Astrocyte (in vitro differentiated cells and primary cell): ENCODE measurements around the gene SRGAP1. TPM values are rescaled to one million over a fixed set of nuclear protein-coding genes. Genes with fewer than 3 reads are reported as not detected.

ENCODE experiments used
- DNase-seq: peaks from one replicate; pipeline ENCODE4 v3.0.0-alpha.2; 2010; ENCODE audit warnings: low read depth
- FAIRE-seq: peaks from 2 replicates; lab custom pipeline; 2011; peaks lifted over from hg19 to GRCh38; lab: Jason Lieb, UNC
- H2AFZ ChIP-seq: 2 replicates; pipeline ENCODE4 v1.6.0; 2012; ENCODE audit warnings: low read depth, low read length, inconsistent platforms
- H3K27ac ChIP-seq: 2 replicates; pipeline ENCODE4 v1.5.1; 2011; ENCODE audit warnings: low read depth, low read length, inconsistent platforms
- H3K27me3 ChIP-seq: 2 replicates; pipeline ENCODE4 v1.6.0; 2011; ENCODE audit warnings: low read length, inconsistent platforms; ENCODE audit not compliant: insufficient read depth
- H3K36me3 ChIP-seq: 2 replicates; pipeline ENCODE4 v1.5.1; 2011; ENCODE audit warnings: low read length, inconsistent platforms; ENCODE audit not compliant: insufficient read depth
- H3K4me1 ChIP-seq: 2 replicates; pipeline ENCODE4 v1.5.1; 2011; ENCODE audit warnings: low read length, inconsistent platforms; ENCODE audit not compliant: insufficient read depth
- H3K4me2 ChIP-seq: 2 replicates; pipeline ENCODE4 v1.6.0; 2012; ENCODE audit warnings: low read length, inconsistent platforms
- H3K4me3 ChIP-seq: 2 replicates; pipeline ENCODE4 v1.5.1; 2011; ENCODE audit warnings: low read depth, mild to moderate bottlenecking, low read length, inconsistent platforms; ENCODE audit not compliant: insufficient read depth
- H3K79me2 ChIP-seq: 2 replicates; pipeline ENCODE4 v1.6.0; 2012; ENCODE audit warnings: mild to moderate bottlenecking, low read length, inconsistent platforms; ENCODE audit not compliant: insufficient read depth
- H3K9ac ChIP-seq: 2 replicates; pipeline ENCODE4 v1.6.0; 2012; ENCODE audit warnings: mild to moderate bottlenecking, low read length, inconsistent platforms
- H3K9me3 ChIP-seq: 2 replicates; pipeline ENCODE4 v1.5.1; 2012; ENCODE audit warnings: low read depth, mild to moderate bottlenecking, low read length, inconsistent platforms; ENCODE audit not compliant: insufficient read depth
- H4K20me1 ChIP-seq: 2 replicates; pipeline ENCODE4 v1.6.0; 2012; ENCODE audit warnings: low read length, inconsistent platforms; ENCODE audit not compliant: insufficient read depth
- H3K27ac Mint-ChIP-seq: one replicate; pipeline ENCODE4 v1.8.0; 2021; ENCODE audit warnings: mild to moderate bottlenecking, mixed read lengths; ENCODE audit not compliant: unreplicated experiment
- H3K27me3 Mint-ChIP-seq: one replicate; pipeline ENCODE4 v1.8.0; 2021; ENCODE audit warnings: low read depth, mixed read lengths; ENCODE audit not compliant: unreplicated experiment
- H3K36me3 Mint-ChIP-seq: one replicate; pipeline ENCODE4 v1.8.0; 2021; ENCODE audit warnings: low read depth, mixed read lengths; ENCODE audit not compliant: unreplicated experiment
- H3K4me1 Mint-ChIP-seq: one replicate; pipeline ENCODE4 v1.8.0; 2021; ENCODE audit warnings: low read depth, mixed read lengths; ENCODE audit not compliant: unreplicated experiment
- H3K4me3 Mint-ChIP-seq: one replicate; pipeline ENCODE4 v1.8.0; 2021; ENCODE audit warnings: mild to moderate bottlenecking, moderate library complexity, mixed read lengths; ENCODE audit not compliant: unreplicated experiment
- H3K9me3 Mint-ChIP-seq: one replicate; pipeline ENCODE4 v1.8.0; 2021; ENCODE audit warnings: mild to moderate bottlenecking, mixed read lengths; ENCODE audit not compliant: unreplicated experiment
- CTCF ChIP-seq: IDR thresholded peaks from 2 replicates; pipeline ENCODE4 v1.5.1; 2011; ENCODE audit warnings: low read depth, mild to moderate bottlenecking, inconsistent platforms, low read length, moderate library complexity; ENCODE audit not compliant: insufficient read depth
- EZH2 ChIP-seq: IDR thresholded peaks from 2 replicates; pipeline ENCODE4 v1.6.1; 2012; ENCODE audit warnings: mild to moderate bottlenecking, low read length, inconsistent platforms; ENCODE audit not compliant: insufficient read depth
- total RNA-seq: library from RNA; stranded (reverse); gene quantifications from 2 replicates; pipeline ENCODE4 v1.2.1, GENCODE V29; 2021

The SRGAP1 gene
- total RNA-seq, 1 donor from 2014 or later, result 15.2 TPM

DNA sequence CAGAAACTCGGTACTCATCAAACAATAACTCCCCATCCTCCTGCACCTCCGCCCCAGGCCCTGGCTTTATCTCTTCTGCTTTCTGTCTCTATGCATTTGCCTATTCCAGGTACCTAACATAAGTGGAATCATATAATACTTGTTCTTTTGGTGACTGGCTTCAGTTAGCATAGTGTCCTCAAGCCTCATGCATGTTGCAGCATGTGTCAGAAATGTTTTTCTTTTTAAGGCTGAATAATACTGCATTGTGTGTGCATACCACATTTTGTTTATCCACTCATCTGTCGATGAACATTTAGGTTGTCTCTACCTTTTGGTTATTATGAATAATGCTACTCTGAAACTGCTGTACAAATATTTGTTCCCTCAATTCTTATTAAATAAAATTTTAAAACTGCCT, 260.5 kb downstream of the SRGAP1 start:
- H3K36me3 Mint-ChIP-seq, result no peaks in the 10 kb centered on the region
- Histone ChIP-seq H2AFZ (no peak overlapping the region), H3K4me1 (peaks cover 27% of the 10 kb centered on the region), H3K9me3 (no peaks in the 10 kb centered on the region), H4K20me1 (no peaks in the 10 kb centered on the region), H3K36me3 (no peaks in the 10 kb centered on the region), H3K27ac (no peak overlapping the region), H3K27me3 (no peaks in the 10 kb centered on the region), H3K79me2 (no peaks in the 10 kb centered on the region), H3K9ac (no peak overlapping the region), H3K4me3 (no peak overlapping the region), H3K4me2 (no peak overlapping the region)
- no peak for FAIRE-seq
- no peak for DNase-seq
- H3K27ac Mint-ChIP-seq, result no peak overlapping the region
- no peak for TF ChIP-seq EZH2
- TF ChIP-seq CTCF, result no peak
- peaks cover 1% of the 10 kb centered on the region for H3K9me3 Mint-ChIP-seq
- H3K27me3 Mint-ChIP-seq, result no peaks in the 10 kb centered on the region
- H3K4me1 Mint-ChIP-seq, result peaks cover 23% of the 10 kb centered on the region
- H3K4me3 Mint-ChIP-seq, result no peak overlapping the region

- H3K27me3 ChIP-seq, result no peaks in the 10 kb centered on the region
- no peak for FAIRE-seq
- no peaks in the 10 kb centered on the region for H3K79me2 ChIP-seq
- H3K4me2 ChIP-seq, result no peak overlapping the region
- no peak for DNase-seq
- H3K9me3 Mint-ChIP-seq, result peaks cover 1% of the 10 kb centered on the region
- H2AFZ ChIP-seq, result no peak overlapping the region
- H3K9me3 ChIP-seq, result no peaks in the 10 kb centered on the region
- H3K27ac Mint-ChIP-seq, result no peak overlapping the region
- no peaks in the 10 kb centered on the region for H3K27me3 Mint-ChIP-seq
- no peak overlapping the region for H3K4me3 Mint-ChIP-seq
- H3K36me3 Mint-ChIP-seq, result peaks cover 3% of the 10 kb centered on the region
- H3K36me3 ChIP-seq, result no peaks in the 10 kb centered on the region
- peaks cover 6% of the 10 kb centered on the region for H3K4me1 ChIP-seq
- no peak overlapping the region for H3K27ac ChIP-seq
- no peak overlapping the region for H3K9ac ChIP-seq
- TF ChIP-seq EZH2 (no peak), CTCF (no peak)
- no peaks in the 10 kb centered on the region for H4K20me1 ChIP-seq
- no peak overlapping the region for H3K4me3 ChIP-seq
- H3K4me1 Mint-ChIP-seq, result peaks cover 17% of the 10 kb centered on the region
Observed at GRCh38 chr12:64107776-64108175, 263.3 kb downstream of the SRGAP1 start.

- no peak for FAIRE-seq
- Histone ChIP-seq H4K20me1 (no peaks in the 10 kb centered on the region), H3K9ac (no peak overlapping the region), H2AFZ (no peak overlapping the region), H3K9me3 (no peaks in the 10 kb centered on the region), H3K27ac (no peak overlapping the region), H3K4me3 (no peak overlapping the region), H3K27me3 (no peaks in the 10 kb centered on the region), H3K4me1 (no peaks in the 10 kb centered on the region), H3K4me2 (no peak overlapping the region), H3K79me2 (no peaks in the 10 kb centered on the region), H3K36me3 (no peaks in the 10 kb centered on the region)
- Mint-ChIP-seq H3K9me3 (no peaks in the 10 kb centered on the region), H3K36me3 (peaks cover 3% of the 10 kb centered on the region), H3K27me3 (no peaks in the 10 kb centered on the region), H3K4me3 (no peak overlapping the region), H3K27ac (no peak overlapping the region), H3K4me1 (peaks cover 10% of the 10 kb centered on the region)
- DNase-seq, result no peak
- TF ChIP-seq CTCF, result no peak
- TF ChIP-seq EZH2, result no peak
Observed at GRCh38 chr12:64109706-64110105, 265.2 kb downstream of the SRGAP1 start.
